Measurements from ENCODE around the gene LRRN2.
"Not testable (repeated sequence)": the region's sequence is repeated elsewhere in the genome, so short reads cannot be mapped to it uniquely, and the experiment has no call there.

The LRRN2 gene

GRCh38 chr1:204711947-204712701, 26.6 kb upstream of the LRRN2 start:
- peak; percentile 38 for DNase-seq

- no peak for DNase-seq
These were observed 25.8 kb upstream of the LRRN2 start for GRCh38 chr1:204711103-204711946.

- no peak for DNase-seq
These were observed 24.7 kb upstream of the LRRN2 start for GRCh38 chr1:204709960-204710912.

- DNase-seq, result no peak
These were observed 23.5 kb upstream of the LRRN2 start for GRCh38 chr1:204709021-204709420.

- no peak for DNase-seq
These were observed 21.4 kb upstream of the LRRN2 start for GRCh38 chr1:204706838-204707509.

GRCh38 chr1:204705888-204706837, 20.6 kb upstream of the LRRN2 start:
- no peak for DNase-seq

GRCh38 chr1:204705493-204705811, 19.9 kb upstream of the LRRN2 start:
- DNase-seq, result no peak

- DNase-seq, result no peak
These were observed 19.4 kb upstream of the LRRN2 start for GRCh38 chr1:204704794-204705492.

- no peak for DNase-seq
These were observed 18.5 kb upstream of the LRRN2 start for GRCh38 chr1:204703826-204704612.

- no peak for DNase-seq
These were observed 17.7 kb upstream of the LRRN2 start for GRCh38 chr1:204703268-204703664.

GRCh38 chr1:204702552-204703267, 17.2 kb upstream of the LRRN2 start:
- DNase-seq, result no peak

- DNase-seq, result no peak
These were observed 15.7 kb upstream of the LRRN2 start for GRCh38 chr1:204701229-204701628.

- DNase-seq, result no peak
These were observed 12.4 kb upstream of the LRRN2 start for GRCh38 chr1:204697893-204698292.

GRCh38 chr1:204696606-204697005, 11.1 kb upstream of the LRRN2 start:
- no peak for DNase-seq

GRCh38 chr1:204695692-204696091, 10.2 kb upstream of the LRRN2 start:
- no peak for DNase-seq

- DNase-seq, result no peak
These were observed 8.6 kb upstream of the LRRN2 start for GRCh38 chr1:204694145-204694544.

GRCh38 chr1:204692841-204693356, 7.4 kb upstream of the LRRN2 start:
- DNase-seq, result no peak

GRCh38 chr1:204692325-204692840, 6.8 kb upstream of the LRRN2 start:
- no peak for DNase-seq

- not testable (repeated sequence) for DNase-seq
These were observed 5.8 kb upstream of the LRRN2 start for GRCh38 chr1:204691328-204691730.
